KMS-11 (cell line): ENCODE results near the gene PRKCE.

Experiments
- H2AFZ ChIP-seq: fragments of 200-600 bp; sonication (generic); 2 replicates; pipeline ENCODE4 v1.6.1; 2016; ENCODE audit warnings: antibody characterized with exemption, mixed run types, low read depth
- H3K27ac ChIP-seq: fragments of 200-600 bp; sonication (generic); 2 replicates; pipeline ENCODE4 v1.6.1; 2016; ENCODE audit warnings: mild to moderate bottlenecking, mixed run types
- H3K27me3 ChIP-seq: fragments of 200-600 bp; sonication (generic); 2 replicates; pipeline ENCODE4 v1.6.1; 2017; ENCODE audit warnings: mild to moderate bottlenecking, low read depth, mixed run types, moderate library complexity; ENCODE audit not compliant: insufficient read depth
- H3K36me3 ChIP-seq: fragments of 200-600 bp; sonication (generic); 2 replicates; pipeline ENCODE4 v1.6.1; 2017; ENCODE audit warnings: mild to moderate bottlenecking, mixed run types; ENCODE audit not compliant: insufficient read depth
- H3K4me1 ChIP-seq: fragments of 200-600 bp; sonication (generic); 2 replicates; pipeline ENCODE4 v1.6.1; 2016; ENCODE audit warnings: mild to moderate bottlenecking, low read depth, mixed run types; ENCODE audit not compliant: poor library complexity, severe bottlenecking
- H3K4me2 ChIP-seq: fragments of 200-600 bp; sonication (generic); 2 replicates; pipeline ENCODE4 v1.7.0; 2016; ENCODE audit warnings: mild to moderate bottlenecking, mixed run types
- H3K4me3 ChIP-seq: fragments of 200-600 bp; sonication (generic); IDR thresholded peaks from 2 replicates; pipeline ENCODE4 v1.6.1; 2017; ENCODE audit warnings: low read depth, low read length, mixed read lengths; ENCODE audit not compliant: insufficient read depth
- H3K79me2 ChIP-seq: fragments of 200-600 bp; sonication (generic); 2 replicates; pipeline ENCODE4 v1.6.1; 2016; ENCODE audit warnings: low read depth, mixed run types; ENCODE audit not compliant: insufficient read depth
- H3K9ac ChIP-seq: fragments of 200-600 bp; sonication (generic); 2 replicates; pipeline ENCODE4 v1.6.1; 2016; ENCODE audit warnings: mild to moderate bottlenecking, mixed run types
- H4K20me1 ChIP-seq: fragments of 200-600 bp; sonication (generic); 2 replicates; pipeline ENCODE4 v1.6.1; 2016; ENCODE audit warnings: mild to moderate bottlenecking, mixed run types; ENCODE audit not compliant: insufficient read depth
- TF ChIP-seq, protein P1 (sequence below): fragments of 200-600 bp; sonication (generic); conservative IDR thresholded peaks from 2 replicates; pipeline ENCODE4 v1.6.1; 2017; ENCODE audit warnings: low read depth, mild to moderate bottlenecking, antibody characterized with exemption, low read length, moderate library complexity, mixed read lengths

PRKCE gene

GRCh38 chr2:46101557-46102220 lies 450.2 kb downstream of the PRKCE start:
- Histone ChIP-seq H3K4me2 (no peak overlapping the region), H3K36me3 (no peaks in the 10 kb centered on the region)

DNA sequence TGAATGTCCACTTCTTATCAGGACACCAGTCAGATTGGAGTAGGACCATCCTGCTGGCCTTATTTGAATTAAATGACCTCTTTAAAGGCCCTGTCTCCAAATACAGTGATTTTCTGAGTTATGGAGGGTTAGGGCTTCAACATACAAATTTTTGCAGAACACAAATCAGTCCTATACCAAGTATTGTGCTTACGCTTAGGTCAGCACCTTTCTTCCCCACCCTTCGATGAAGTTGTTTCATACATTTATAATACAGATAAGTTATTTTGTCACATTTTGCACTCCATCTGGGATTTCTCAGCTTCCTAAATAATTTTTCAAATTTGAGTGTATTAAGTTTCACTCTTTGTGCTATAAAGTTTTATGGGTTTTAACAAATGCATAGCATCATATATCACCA lies 455.2 kb downstream of the PRKCE start:
- no peaks in the 10 kb centered on the region for H3K36me3 ChIP-seq
- no peaks in the 10 kb centered on the region for H3K27me3 ChIP-seq
- TF ChIP-seq, protein P1, sequence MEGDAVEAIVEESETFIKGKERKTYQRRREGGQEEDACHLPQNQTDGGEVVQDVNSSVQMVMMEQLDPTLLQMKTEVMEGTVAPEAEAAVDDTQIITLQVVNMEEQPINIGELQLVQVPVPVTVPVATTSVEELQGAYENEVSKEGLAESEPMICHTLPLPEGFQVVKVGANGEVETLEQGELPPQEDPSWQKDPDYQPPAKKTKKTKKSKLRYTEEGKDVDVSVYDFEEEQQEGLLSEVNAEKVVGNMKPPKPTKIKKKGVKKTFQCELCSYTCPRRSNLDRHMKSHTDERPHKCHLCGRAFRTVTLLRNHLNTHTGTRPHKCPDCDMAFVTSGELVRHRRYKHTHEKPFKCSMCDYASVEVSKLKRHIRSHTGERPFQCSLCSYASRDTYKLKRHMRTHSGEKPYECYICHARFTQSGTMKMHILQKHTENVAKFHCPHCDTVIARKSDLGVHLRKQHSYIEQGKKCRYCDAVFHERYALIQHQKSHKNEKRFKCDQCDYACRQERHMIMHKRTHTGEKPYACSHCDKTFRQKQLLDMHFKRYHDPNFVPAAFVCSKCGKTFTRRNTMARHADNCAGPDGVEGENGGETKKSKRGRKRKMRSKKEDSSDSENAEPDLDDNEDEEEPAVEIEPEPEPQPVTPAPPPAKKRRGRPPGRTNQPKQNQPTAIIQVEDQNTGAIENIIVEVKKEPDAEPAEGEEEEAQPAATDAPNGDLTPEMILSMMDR: no peak
- no peaks in the 10 kb centered on the region for H4K20me1 ChIP-seq
- H3K27ac ChIP-seq: no peak overlapping the region
- H3K4me1 ChIP-seq: no peaks in the 10 kb centered on the region
- no peak overlapping the region for H3K9ac ChIP-seq
- no peak overlapping the region for H3K4me3 ChIP-seq
- no peak overlapping the region for H3K4me2 ChIP-seq
- H2AFZ ChIP-seq: no peak overlapping the region
- H3K79me2 ChIP-seq: no peaks in the 10 kb centered on the region

More at GRCh38 chr2:46101557-46102220, 450.2 kb downstream of the PRKCE start:
- no peak overlapping the region for H3K4me3 ChIP-seq
- H3K4me1 ChIP-seq: no peaks in the 10 kb centered on the region
- no peak overlapping the region for H2AFZ ChIP-seq
- TF ChIP-seq, protein P1: no peak
- no peaks in the 10 kb centered on the region for H3K79me2 ChIP-seq
- no peak overlapping the region for H3K9ac ChIP-seq
- H4K20me1 ChIP-seq: no peaks in the 10 kb centered on the region
- no peak overlapping the region for H3K27ac ChIP-seq
- no peaks in the 10 kb centered on the region for H3K27me3 ChIP-seq

GRCh38 chr2:46114996-46115395 lies 463.5 kb downstream of the PRKCE start:
- H3K4me1 ChIP-seq: no peaks in the 10 kb centered on the region
- TF ChIP-seq, protein P1: no peak
- no peak overlapping the region for H3K4me3 ChIP-seq
- H3K79me2 ChIP-seq: no peaks in the 10 kb centered on the region
- H2AFZ ChIP-seq: no peak overlapping the region
- H3K27ac ChIP-seq: no peak overlapping the region
- H3K27me3 ChIP-seq: no peaks in the 10 kb centered on the region
- no peaks in the 10 kb centered on the region for H4K20me1 ChIP-seq
- H3K9ac ChIP-seq: no peak overlapping the region
- no peaks in the 10 kb centered on the region for H3K36me3 ChIP-seq
- no peak overlapping the region for H3K4me2 ChIP-seq

GRCh38 chr2:46116150-46116549 lies 464.7 kb downstream of the PRKCE start:
- Histone ChIP-seq H3K4me2 (no peak overlapping the region), H3K36me3 (no peaks in the 10 kb centered on the region), H3K79me2 (no peaks in the 10 kb centered on the region), H3K4me3 (no peak overlapping the region), H3K4me1 (no peaks in the 10 kb centered on the region), H3K9ac (no peak overlapping the region), H4K20me1 (no peaks in the 10 kb centered on the region), H3K27me3 (no peaks in the 10 kb centered on the region), H3K27ac (no peak overlapping the region), H2AFZ (no peak overlapping the region)
- TF ChIP-seq, protein P1: no peak
